A673 (cell line): ENCODE measurements around the gene CRYGC. TPM values are rescaled to one million over a fixed set of nuclear protein-coding genes. Genes with fewer than 3 reads are reported as not detected.

Experiments used
- BruUV-seq: library from RNA; stranded (reverse); fragments of 400-500 nt; replicated peaks from 2 replicates; lab custom pipeline; 2021; lab: Mats Ljungman, UMichigan
- CTCF ChIA-PET: fragments of 300-600 bp; sonication (Branson Sonifier 250); formaldehyde crosslinking; loops from one replicate; lab custom pipeline; 2022; ENCODE audit warnings: antibody characterized with exemption; lab: Charles Lee
- POLR2A ChIA-PET: fragments of 300-600 bp; sonication (Branson Sonifier 250); formaldehyde crosslinking; loops from one replicate; lab custom pipeline; 2022; ENCODE audit warnings: antibody characterized with exemption; ENCODE audit not compliant: low non-redundant PET; lab: Charles Lee
- DNase-seq: peaks from one replicate; pipeline ENCODE4 v3.0.0-alpha.2; 2015; ENCODE audit warnings: low spot score
- H3K27ac ChIP-seq: fragments of 200-600 bp; sonication (generic); 2 replicates; pipeline ENCODE4 v1.5.1; 2016; ENCODE audit warnings: mixed run types, low read depth, mild to moderate bottlenecking, mixed read lengths, antibody characterized with exemption, low read length; ENCODE audit not compliant: poor library complexity, severe bottlenecking
- H3K27me3 ChIP-seq: fragments of 200-600 bp; sonication (generic); replicated peaks from 2 replicates; pipeline ENCODE4 v1.6.1; 2017; ENCODE audit warnings: mixed run types, low read depth, mild to moderate bottlenecking, mixed read lengths, antibody characterized with exemption, low read length; ENCODE audit not compliant: insufficient read depth, poor library complexity
- H3K36me3 ChIP-seq: fragments of 200-600 bp; sonication (generic); 2 replicates; pipeline ENCODE4 v1.6.1; 2016; ENCODE audit warnings: mixed run types, mild to moderate bottlenecking, mixed read lengths, antibody characterized with exemption, low read length; ENCODE audit not compliant: insufficient read depth, poor library complexity, severe bottlenecking
- H3K4me1 ChIP-seq: fragments of 200-600 bp; sonication (generic); 2 replicates; pipeline ENCODE4 v1.6.1; 2017; ENCODE audit warnings: mixed run types, mild to moderate bottlenecking, mixed read lengths, antibody characterized with exemption, low read length; ENCODE audit not compliant: insufficient read depth, poor library complexity, severe bottlenecking
- H3K4me3 ChIP-seq: fragments of 200-600 bp; sonication (generic); 2 replicates; pipeline ENCODE4 v1.5.1; 2016; ENCODE audit warnings: low read depth, mixed run types, mild to moderate bottlenecking, mixed read lengths, low read length; ENCODE audit not compliant: poor library complexity, severe bottlenecking
- H3K9me3 ChIP-seq: fragments of 200-600 bp; sonication (generic); 2 replicates; pipeline ENCODE4 v1.6.1; 2016; ENCODE audit warnings: mixed run types, low read depth, mild to moderate bottlenecking, mixed read lengths, antibody characterized with exemption, low read length; ENCODE audit not compliant: poor library complexity, severe bottlenecking
- CTCF ChIP-seq: fragments of 300-800, 200-600 bp; sonication (generic); conservative IDR thresholded peaks from 2 replicates; pipeline ENCODE4 v1.5.1; 2017; ENCODE audit warnings: low read depth, mild to moderate bottlenecking, antibody characterized with exemption, low read length, moderate library complexity, mixed read lengths
- EZH2 ChIP-seq: fragments of 200-600 bp; sonication (generic); IDR thresholded peaks from 2 replicates; pipeline ENCODE4 v1.6.1; 2017; ENCODE audit warnings: borderline replicate concordance, low read depth, mild to moderate bottlenecking, mixed read lengths, antibody characterized with exemption, low read length; ENCODE audit not compliant: poor library complexity, severe bottlenecking
- intact Hi-C: fragments of 100-400 bp; cut with micrococcal nuclease; formaldehyde crosslinking; loops from one replicate; pipeline ENCODE4 v1.10.0; 2022; ENCODE audit not compliant: unreplicated experiment
- total RNA-seq: library from RNA; stranded (reverse); gene quantifications from 2 replicates; pipeline ENCODE4 v1.2.3, GENCODE V29; 2021

CRYGC gene
- total RNA-seq, 1 experiment from 2014 or later = not detected

GRCh38 chr2:208090420-208090819 lies 39.2 kb downstream of the CRYGC start:
- intact Hi-C loops = no loop called here
- no peak for TF ChIP-seq EZH2
- no peak for TF ChIP-seq CTCF
- no peak for DNase-seq
- Histone ChIP-seq H3K27ac (no peak overlapping the region), H3K27me3 (no peaks in the 10 kb centered on the region), H3K4me3 (no peak overlapping the region), H3K4me1 (no peaks in the 10 kb centered on the region), H3K9me3 (no peaks in the 10 kb centered on the region), H3K36me3 (no peaks in the 10 kb centered on the region)
- CTCF ChIA-PET = no interaction called here
- POLR2A ChIA-PET = no interaction called here
- BruUV-seq = no TSS peak

GRCh38 chr2:208086029-208086428 lies 43.6 kb downstream of the CRYGC start:
- no peak for TF ChIP-seq EZH2
- TF ChIP-seq CTCF = no peak
- Histone ChIP-seq H3K9me3 (no peaks in the 10 kb centered on the region), H3K4me1 (no peaks in the 10 kb centered on the region), H3K27me3 (no peaks in the 10 kb centered on the region), H3K4me3 (no peak overlapping the region), H3K36me3 (no peaks in the 10 kb centered on the region), H3K27ac (no peak overlapping the region)
- BruUV-seq = no TSS peak
- no peak for DNase-seq
- intact Hi-C loops = no loop called here
- ChIA-PET POLR2A (no interaction called here), CTCF (no interaction called here)

- POLR2A ChIA-PET = no interaction called here
- CTCF ChIA-PET = no interaction called here
- TF ChIP-seq EZH2 (no peak), CTCF (no peak)
- Histone ChIP-seq H3K27me3 (no peaks in the 10 kb centered on the region), H3K4me1 (no peaks in the 10 kb centered on the region), H3K9me3 (no peaks in the 10 kb centered on the region), H3K27ac (no peak overlapping the region), H3K4me3 (no peak overlapping the region), H3K36me3 (no peaks in the 10 kb centered on the region)
- BruUV-seq = no TSS peak
- DNase-seq = no peak
- intact Hi-C loops = no loop called here
Measured at GRCh38 chr2:208083807-208084206, 45.8 kb downstream of the CRYGC start.

Other genes starting within 250 kb of the CRYGC start
- gene PLEKHM3, start 104.3 kb downstream of the CRYGC start, total RNA-seq = 6.5 TPM in 2 replicates
- not detected in 2 replicates for gene CRYGD, start 5.3 kb downstream of the CRYGC start, total RNA-seq
- gene CRYGB, start 16.3 kb upstream of the CRYGC start, total RNA-seq = not detected in 2 replicates
- gene CRYGA, start 33.8 kb upstream of the CRYGC start, total RNA-seq = not detected in 2 replicates
- gene C2orf80, start 60.2 kb upstream of the CRYGC start, total RNA-seq = not detected in 2 replicates
- gene IDH1, start 125.2 kb upstream of the CRYGC start, total RNA-seq = 191 and 196 TPM in 2 replicates
- 28.8 and 32.1 TPM in 2 replicates for gene PIKFYVE, start 136.4 kb upstream of the CRYGC start, total RNA-seq